Stimulated activated CD8-positive, alpha-beta memory T cell treated with anti-CD3 and anti-CD28 coated beads, Interleukin-2, amount 100 ng/mL, for 48 hours (primary cell): ENCODE results near the gene MVK.
"Not testable (repeated sequence)": the region's sequence is repeated elsewhere in the genome, so short reads cannot be mapped to it uniquely, and the experiment has no call there.

Experiments
- DNase-seq, 2 donors: peaks; one replicate each; pipeline ENCODE4 v3.0.0-alpha.2; 2020; ENCODE audit warnings: low read depth in 2 of 2

MVK gene

DNA sequence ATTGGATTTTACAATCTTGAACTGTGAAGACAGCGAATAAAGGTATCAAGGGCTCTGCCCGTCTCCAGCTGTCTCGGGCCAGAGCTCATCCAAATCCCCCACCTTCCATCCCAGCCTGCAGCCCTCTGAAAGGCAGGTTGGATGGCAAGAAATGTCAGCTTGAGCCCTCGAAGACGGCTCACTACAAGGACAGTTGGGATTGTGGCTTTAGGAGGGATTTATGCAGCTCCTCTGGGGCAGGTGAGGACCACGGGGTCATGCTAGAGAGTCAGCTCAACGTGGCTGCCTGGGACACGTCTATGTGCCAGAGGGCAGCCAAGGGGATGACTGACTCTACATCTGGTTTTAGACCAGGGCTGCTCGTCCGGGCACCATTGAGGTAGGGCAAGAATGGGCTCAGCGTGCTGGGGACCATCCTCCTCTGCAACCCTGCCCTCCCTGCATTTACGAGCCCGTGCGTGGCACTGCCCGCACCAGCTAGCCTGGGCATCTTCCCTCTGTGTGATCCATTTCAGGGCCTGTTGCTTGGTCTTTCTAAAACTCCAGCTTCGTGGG lies 16.2 kb downstream of the MVK start:
- DNase-seq, result no peak

- DNase-seq, result no peak
Observed at GRCh38 chr12:109590566-109590965, 17.0 kb downstream of the MVK start.

- no peak for DNase-seq
Observed at GRCh38 chr12:109591041-109591440, 17.4 kb downstream of the MVK start.

GRCh38 chr12:109592195-109592904 lies 18.8 kb downstream of the MVK start:
- DNase-seq, result no peak

DNA sequence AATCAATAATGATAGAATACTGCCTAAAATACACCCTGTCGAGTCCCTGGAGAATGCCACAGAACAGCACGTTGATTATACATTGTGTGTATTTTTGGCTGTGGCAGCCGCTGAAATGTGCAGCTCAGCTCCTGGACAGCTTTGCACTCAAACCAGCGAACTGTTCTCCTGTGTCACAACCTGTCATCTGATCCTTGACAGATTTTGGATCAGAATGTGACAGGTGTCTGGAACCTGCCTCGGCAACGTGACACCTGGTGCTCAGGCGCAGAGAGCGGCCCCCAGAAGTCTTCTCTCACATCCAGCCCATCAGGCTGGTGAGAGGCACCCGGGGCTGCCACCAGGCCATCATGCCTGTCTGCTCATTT lies 19.3 kb downstream of the MVK start:
- DNase-seq, result no peak

DNA sequence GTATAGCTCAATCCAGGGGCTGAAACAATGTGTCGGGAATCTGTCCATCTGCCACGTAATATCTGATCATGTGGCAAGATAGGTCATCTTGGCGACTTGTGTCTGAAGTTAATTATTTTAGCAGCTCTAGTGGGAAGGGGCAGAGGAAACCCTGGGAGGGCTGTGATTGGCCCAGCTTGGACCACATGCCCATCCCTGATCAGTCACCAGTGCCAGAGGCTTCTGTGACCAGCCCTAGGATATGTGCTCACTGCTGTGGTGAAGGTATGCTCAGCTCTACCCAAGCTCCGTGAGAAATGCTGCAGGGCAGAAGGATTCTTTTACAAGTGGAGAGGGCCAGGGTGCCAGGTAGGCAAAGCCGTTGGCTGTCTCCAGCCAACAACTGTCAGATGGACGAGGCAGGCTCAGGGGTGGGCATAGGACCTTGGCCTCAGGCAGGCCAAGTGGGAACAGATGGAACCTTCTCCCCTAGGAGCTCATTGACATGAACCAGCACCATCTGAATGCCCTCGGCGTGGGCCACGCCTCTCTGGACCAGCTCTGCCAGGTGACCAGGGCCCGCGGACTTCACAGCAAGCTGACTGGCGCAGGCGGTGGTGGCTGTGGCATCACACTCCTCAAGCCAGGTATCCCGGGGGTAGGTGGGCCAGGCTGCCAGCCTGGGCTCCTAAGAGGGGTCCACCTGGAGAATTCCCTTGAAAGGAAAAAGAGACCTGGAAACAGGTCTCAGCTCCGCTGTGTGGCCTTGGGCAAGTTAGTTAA lies 21.1 kb downstream of the MVK start:
- no peak for DNase-seq

- DNase-seq, result peak; percentile 5 to 14
Observed at GRCh38 chr12:109595321-109595902, 21.8 kb downstream of the MVK start.

- no peak for DNase-seq
Observed at GRCh38 chr12:109596418-109597244, 23.0 kb downstream of the MVK start.

GRCh38 chr12:109597414-109597794 lies 23.8 kb downstream of the MVK start:
- DNase-seq, result no peak

DNA sequence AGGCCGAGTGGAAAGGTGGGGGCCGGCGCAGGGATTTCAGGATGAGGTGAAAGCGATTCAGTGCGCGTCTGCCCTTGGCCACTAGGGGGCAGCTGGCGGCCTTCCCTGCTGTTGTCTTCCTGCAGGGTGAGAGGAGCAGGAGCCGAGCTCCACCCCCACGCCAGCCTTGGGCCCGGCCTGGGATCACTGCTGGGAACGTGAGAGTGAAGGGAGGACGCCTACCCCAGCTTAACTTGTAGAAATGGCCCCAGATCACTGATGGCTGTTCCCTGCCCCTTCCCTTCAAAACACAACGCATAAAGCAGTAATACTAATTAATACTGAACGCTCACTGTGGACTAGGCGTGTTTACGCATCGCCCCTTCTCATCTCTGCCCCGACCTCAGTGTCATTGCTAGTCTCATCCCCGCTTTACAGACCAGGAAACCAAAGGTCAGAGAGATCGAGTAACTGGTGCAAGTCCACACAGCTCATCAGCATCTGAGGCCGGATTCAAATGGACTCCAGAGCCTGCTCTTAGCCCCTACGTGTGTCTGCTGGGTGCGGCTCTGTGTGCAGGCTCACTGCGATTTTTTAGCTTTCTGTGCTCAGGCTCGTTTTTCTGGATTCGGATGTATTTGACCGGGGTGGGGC lies 24.3 kb downstream of the MVK start:
- DNase-seq, result peak; percentile 50 to 52

- no peak for DNase-seq
Observed at GRCh38 chr12:109598428-109598854, 24.8 kb downstream of the MVK start.

GRCh38 chr12:109599087-109599486 lies 25.5 kb downstream of the MVK start:
- DNase-seq, result no peak

DNA sequence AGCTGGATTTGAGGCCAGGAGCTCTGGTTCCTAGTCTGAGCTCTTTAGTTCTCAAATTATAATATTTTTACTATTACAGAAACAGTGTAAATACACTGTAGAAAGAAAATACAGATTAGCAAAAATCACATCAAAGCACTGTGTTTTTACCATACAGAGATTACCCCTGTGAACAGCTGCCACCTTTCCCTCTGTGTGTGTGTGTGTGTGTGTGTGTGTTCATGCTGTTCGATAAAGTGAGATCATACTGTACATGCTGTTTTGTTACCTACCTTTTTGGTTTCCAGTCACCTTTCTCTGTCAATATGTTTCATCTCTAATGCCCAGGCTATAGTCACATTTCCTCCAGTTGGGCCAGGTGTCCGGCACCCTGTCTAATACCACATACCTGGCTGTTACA lies 26.9 kb downstream of the MVK start:
- DNase-seq, result no peak

- DNase-seq, result no peak
Observed at GRCh38 chr12:109600995-109601394, 27.4 kb downstream of the MVK start.

DNA sequence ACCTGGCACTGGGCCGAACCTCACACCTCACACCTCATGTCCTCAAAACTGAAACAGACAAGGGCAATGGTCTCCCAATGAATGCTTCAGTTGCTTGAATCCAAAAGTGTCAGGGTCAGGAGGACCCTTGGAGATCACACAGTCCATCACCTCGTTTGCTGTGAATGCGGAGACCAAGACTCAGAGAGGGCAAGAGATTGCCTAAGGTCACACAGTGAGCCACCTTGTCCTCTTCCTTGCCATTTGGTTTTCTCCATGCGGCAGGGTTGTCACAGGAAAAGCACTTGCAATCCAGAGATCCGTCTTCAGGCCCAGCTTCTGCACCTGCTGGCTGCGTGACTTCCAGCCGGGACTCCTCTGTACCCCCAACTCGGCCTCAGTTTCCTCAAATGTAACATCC lies 28.0 kb downstream of the MVK start:
- no peak for DNase-seq

GRCh38 chr12:109602132-109602531 lies 28.5 kb downstream of the MVK start:
- not testable (repeated sequence) for DNase-seq

GRCh38 chr12:109604132-109604585 lies 30.6 kb downstream of the MVK start:
- DNase-seq, result no peak

GRCh38 chr12:109605016-109605415 lies 31.4 kb downstream of the MVK start:
- no peak for DNase-seq

- no peak for DNase-seq
Observed at GRCh38 chr12:109605599-109606228, 32.1 kb downstream of the MVK start.

DNA sequence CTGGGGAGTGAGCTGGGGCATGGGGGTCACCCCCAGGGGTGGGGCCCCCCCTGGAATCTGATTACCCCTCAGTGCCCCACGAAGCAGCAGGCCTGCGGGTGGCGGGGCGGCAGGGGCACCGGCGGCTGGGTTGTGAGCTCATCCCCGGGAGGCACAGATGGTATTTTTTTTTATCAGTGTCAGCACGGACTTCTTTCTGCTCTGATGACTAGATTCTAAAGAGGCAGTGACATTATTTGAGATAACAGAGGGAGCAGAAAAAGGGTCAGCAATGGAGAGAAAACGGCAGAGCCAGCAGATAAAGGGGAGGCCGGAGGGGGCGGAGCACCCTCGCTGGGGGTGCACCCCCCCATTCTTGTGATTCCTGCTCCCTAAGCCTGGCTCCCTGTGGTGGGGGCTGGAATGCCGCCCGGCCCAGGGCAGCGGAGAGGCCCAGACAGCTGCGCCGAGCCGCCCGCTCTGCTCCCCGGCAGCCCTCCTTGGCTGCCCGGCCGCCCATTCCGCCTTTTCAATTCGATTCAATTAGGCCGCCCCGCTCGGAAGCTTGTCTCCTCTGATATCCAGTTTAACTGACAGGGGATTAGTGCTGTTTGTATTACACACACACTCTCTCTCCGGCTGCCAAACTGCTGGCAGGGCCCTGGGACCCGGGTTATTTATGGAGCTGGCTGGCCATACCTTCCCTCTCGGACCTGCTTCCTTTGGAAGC lies 32.9 kb downstream of the MVK start:
- DNase-seq, result no peak
